ENCODE measurements around the gene PRSS36. TPM values are rescaled to one million over a fixed set of nuclear protein-coding genes. Genes with fewer than 3 reads are reported as not detected.
"Not testable (repeated sequence)": the region's sequence is repeated elsewhere in the genome, so short reads cannot be mapped to it uniquely, and the experiment has no call there.

The PRSS36 gene
- total and polyA plus RNA-seq, 4 donors = 0.09 to 2.1 (median 0.62) TPM

DNA sequence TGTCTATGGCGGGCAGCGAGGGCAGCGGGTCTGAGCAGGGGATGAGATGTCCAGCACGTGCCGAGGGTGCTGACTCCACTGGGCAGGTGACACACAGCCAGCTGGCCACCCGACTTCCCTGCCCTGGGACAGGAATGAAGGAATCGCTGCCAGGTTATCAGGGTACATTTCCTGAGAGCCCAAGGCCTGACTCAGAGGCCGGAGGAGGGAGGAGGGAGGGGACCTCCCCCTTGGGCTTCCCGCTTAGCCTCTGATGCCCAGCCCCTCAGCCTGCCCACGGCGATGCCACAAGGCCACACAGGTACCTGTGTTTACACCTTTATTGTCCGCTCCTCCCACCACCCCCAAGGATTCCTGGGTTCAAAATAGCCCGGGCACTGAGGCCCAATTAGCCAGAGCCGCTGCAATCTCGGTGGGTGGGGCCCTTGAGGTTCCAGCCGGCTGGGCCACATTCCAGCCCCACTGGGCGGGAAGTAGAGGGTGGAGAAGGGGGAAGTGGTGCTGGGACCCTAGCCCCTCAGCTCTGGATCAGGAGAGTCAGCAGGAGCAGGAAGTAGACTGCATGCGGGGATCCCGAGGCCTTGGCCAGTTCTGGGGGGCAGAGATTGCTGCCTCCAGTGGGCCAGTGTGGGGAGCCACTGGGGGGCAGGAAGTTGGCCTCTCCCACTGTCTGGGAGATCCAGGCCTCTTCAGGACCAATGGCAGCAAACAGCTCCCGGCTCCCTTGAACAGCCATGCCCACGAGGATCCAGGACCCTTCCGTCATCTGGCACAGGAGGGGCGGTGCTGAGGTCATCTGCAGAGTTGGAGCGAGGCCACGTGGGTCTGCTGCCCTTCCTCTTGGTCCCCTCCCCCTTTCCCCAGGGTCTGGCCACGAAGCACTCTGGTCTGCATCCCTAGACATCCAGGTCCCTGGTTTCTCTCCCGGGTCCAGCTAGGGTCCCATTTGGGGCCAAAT is 11.0 kb downstream of the PRSS36 start:
- WGBS = 66% methylated on average over 27 of the region's 27 CpGs
- H3K4me3 ChIP-seq (ENCODE audit: low read depth in 1 of 3, low read length in 3 of 3) = no peak overlapping the region
- H3K4me1 ChIP-seq (ENCODE audit: control insufficient read depth in 4 of 4, insufficient read depth in 4 of 4, low read length in 3 of 4) = peaks cover 14 to 40% (median 24%) of the 10 kb centered on the region in 4 donors
- DNase-seq (ENCODE audit: low spot score) = no peak
- no peaks in the 10 kb centered on the region for H3K27me3 ChIP-seq (ENCODE audit: control insufficient read depth in 4 of 4, insufficient read depth in 4 of 4, low read length in 3 of 4)
- H3K9ac ChIP-seq (ENCODE audit: low read depth in 1 of 2, low read length in 2 of 2) = no peak overlapping the region
- H3K9me3 ChIP-seq (ENCODE audit: control insufficient read depth in 4 of 4, low read length in 3 of 4) = no peaks in the 10 kb centered on the region
- H3K36me3 ChIP-seq (ENCODE audit: control insufficient read depth in 4 of 4, insufficient read depth in 3 of 4, low read depth in 1 of 4, low read length in 3 of 4) = no peaks in the 10 kb centered on the region
- no peak for TF ChIP-seq FOXA2 (IDR thresholded peaks at IDR 0.05)
- TF ChIP-seq SP1 (IDR thresholded peaks at IDR 0.05) = peak; percentile 44
- H3K27ac ChIP-seq (ENCODE audit: low read depth in 1 of 2, low read length in 2 of 2) = peak overlapping the region in 1 of 2 donors; percentile 33

DNA sequence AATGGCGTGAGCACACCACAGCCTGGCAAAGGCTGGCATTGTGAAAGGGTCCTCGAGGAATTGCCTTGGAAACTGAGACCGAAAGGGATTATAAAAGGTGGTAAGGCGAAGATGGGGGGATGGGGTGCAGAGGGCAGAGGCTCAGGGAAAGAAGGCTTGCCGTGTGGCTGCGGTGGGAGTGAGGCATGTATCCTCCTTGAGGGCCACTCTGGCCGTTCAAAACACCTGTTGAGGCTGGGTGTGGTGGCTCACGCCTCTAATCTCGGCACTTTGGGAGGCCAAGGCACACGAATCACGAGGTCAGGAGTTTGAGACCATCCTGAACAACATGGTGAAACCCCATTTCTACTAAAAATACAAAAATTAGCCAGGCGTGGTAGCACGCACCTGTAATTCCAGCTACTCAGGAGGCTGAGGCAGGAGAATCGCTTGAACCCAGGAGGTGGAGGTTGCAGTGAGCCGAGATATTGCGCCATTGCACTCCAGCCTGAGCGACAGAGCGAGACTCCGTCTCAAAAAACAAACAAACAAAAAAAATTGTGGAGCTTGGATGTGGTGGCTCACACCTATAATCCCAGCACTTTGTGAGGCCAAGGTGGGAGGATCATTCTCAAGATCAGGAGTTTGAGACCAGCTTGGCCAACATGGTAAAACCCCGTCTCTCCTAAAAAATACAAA is 12.9 kb downstream of the PRSS36 start:
- not testable (repeated sequence) for H3K9me3 ChIP-seq (ENCODE audit: control insufficient read depth in 4 of 4, low read length in 3 of 4); H3K9ac ChIP-seq (ENCODE audit: low read depth in 1 of 2, low read length in 2 of 2); H3K27ac ChIP-seq (ENCODE audit: low read depth in 1 of 2, low read length in 2 of 2); DNase-seq (ENCODE audit: low spot score); H3K4me3 ChIP-seq (ENCODE audit: low read depth in 1 of 3, low read length in 3 of 3); H3K36me3 ChIP-seq (ENCODE audit: control insufficient read depth in 4 of 4, insufficient read depth in 3 of 4, low read depth in 1 of 4, low read length in 3 of 4); H3K27me3 ChIP-seq (ENCODE audit: control insufficient read depth in 4 of 4, insufficient read depth in 4 of 4, low read length in 3 of 4)
- 90% methylated on average over 20 of the region's 20 CpGs for WGBS
- H3K4me1 ChIP-seq (ENCODE audit: control insufficient read depth in 4 of 4, insufficient read depth in 4 of 4, low read length in 3 of 4) = peaks cover 11 to 37% (median 22%) of the 10 kb centered on the region in 4 donors

DNA sequence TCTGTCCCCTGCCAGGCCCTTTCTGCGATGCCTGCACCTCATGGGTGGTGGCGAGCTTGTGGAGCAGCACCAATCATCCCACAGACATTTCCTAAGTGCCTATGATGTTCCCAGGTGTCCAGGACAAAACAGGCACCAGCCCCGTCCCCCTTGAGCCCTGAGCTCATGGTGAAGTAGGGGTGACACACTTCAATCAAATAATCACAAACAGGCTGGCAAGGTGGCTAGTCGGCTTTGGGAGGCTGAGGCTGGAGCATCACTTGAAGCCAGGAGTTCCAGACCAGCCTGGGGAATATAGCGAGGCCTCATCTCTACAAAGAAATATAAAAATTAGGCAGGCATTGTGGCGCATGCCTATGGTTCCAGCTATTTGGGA is 13.6 kb downstream of the PRSS36 start:
- no peak overlapping the region for H3K4me3 ChIP-seq (ENCODE audit: low read depth in 1 of 3, low read length in 3 of 3)
- no peak overlapping the region for H3K9ac ChIP-seq (ENCODE audit: low read depth in 1 of 2, low read length in 2 of 2)
- H3K36me3 ChIP-seq (ENCODE audit: control insufficient read depth in 4 of 4, insufficient read depth in 3 of 4, low read depth in 1 of 4, low read length in 3 of 4) = peaks cover 5 to 13% (median 8%) of the 10 kb centered on the region in 4 donors
- TF ChIP-seq RXRA (IDR thresholded peaks at IDR 0.05) = no peak
- no peak for TF ChIP-seq HNF4G (IDR thresholded peaks at IDR 0.05)
- no peak for TF ChIP-seq RAD21 (IDR thresholded peaks at IDR 0.05)
- TF ChIP-seq FOXA2 (IDR thresholded peaks at IDR 0.05) = no peak
- TF ChIP-seq, protein P1, sequence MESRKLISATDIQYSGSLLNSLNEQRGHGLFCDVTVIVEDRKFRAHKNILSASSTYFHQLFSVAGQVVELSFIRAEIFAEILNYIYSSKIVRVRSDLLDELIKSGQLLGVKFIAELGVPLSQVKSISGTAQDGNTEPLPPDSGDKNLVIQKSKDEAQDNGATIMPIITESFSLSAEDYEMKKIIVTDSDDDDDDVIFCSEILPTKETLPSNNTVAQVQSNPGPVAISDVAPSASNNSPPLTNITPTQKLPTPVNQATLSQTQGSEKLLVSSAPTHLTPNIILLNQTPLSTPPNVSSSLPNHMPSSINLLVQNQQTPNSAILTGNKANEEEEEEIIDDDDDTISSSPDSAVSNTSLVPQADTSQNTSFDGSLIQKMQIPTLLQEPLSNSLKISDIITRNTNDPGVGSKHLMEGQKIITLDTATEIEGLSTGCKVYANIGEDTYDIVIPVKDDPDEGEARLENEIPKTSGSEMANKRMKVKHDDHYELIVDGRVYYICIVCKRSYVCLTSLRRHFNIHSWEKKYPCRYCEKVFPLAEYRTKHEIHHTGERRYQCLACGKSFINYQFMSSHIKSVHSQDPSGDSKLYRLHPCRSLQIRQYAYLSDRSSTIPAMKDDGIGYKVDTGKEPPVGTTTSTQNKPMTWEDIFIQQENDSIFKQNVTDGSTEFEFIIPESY (IDR thresholded peaks at IDR 0.05) = no peak
- no peak for TF ChIP-seq EGR1 (IDR thresholded peaks at IDR 0.05; ENCODE audit: low read depth in 2 of 2)
- no peak for TF ChIP-seq TAF1 (conservative IDR thresholded peaks at IDR 0.05)
- TF ChIP-seq SP1 (IDR thresholded peaks at IDR 0.05) = no peak
- TF ChIP-seq YY1 (IDR thresholded peaks at IDR 0.05) = no peak
- TF ChIP-seq, protein P2, sequence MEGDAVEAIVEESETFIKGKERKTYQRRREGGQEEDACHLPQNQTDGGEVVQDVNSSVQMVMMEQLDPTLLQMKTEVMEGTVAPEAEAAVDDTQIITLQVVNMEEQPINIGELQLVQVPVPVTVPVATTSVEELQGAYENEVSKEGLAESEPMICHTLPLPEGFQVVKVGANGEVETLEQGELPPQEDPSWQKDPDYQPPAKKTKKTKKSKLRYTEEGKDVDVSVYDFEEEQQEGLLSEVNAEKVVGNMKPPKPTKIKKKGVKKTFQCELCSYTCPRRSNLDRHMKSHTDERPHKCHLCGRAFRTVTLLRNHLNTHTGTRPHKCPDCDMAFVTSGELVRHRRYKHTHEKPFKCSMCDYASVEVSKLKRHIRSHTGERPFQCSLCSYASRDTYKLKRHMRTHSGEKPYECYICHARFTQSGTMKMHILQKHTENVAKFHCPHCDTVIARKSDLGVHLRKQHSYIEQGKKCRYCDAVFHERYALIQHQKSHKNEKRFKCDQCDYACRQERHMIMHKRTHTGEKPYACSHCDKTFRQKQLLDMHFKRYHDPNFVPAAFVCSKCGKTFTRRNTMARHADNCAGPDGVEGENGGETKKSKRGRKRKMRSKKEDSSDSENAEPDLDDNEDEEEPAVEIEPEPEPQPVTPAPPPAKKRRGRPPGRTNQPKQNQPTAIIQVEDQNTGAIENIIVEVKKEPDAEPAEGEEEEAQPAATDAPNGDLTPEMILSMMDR (IDR thresholded peaks at IDR 0.05; ENCODE audit: low read depth, low read length, missing input control) = no peak
- TF ChIP-seq HNF4A (conservative IDR thresholded peaks at IDR 0.05) = no peak
- TF ChIP-seq NR2F2 (IDR thresholded peaks at IDR 0.05) = no peak
- no peak overlapping the region for H3K27ac ChIP-seq (ENCODE audit: low read depth in 1 of 2, low read length in 2 of 2)
- H3K4me1 ChIP-seq (ENCODE audit: control insufficient read depth in 4 of 4, insufficient read depth in 4 of 4, low read length in 3 of 4) = peaks cover 6 to 30% (median 15%) of the 10 kb centered on the region in 4 donors
- no peaks in the 10 kb centered on the region for H3K9me3 ChIP-seq (ENCODE audit: control insufficient read depth in 4 of 4, low read length in 3 of 4)
- H3K27me3 ChIP-seq (ENCODE audit: control insufficient read depth in 4 of 4, insufficient read depth in 4 of 4, low read length in 3 of 4) = no peaks in the 10 kb centered on the region
- WGBS = 87% methylated on average over 6 of the region's 6 CpGs
- DNase-seq (ENCODE audit: low spot score) = no peak

Data from liver (tissue), 9 donors.